Erythroblast (primary cell): ENCODE results near the gene SMAD6.

Experiments used
- GATA1 ChIP-seq: IDR thresholded peaks from 2 replicates; pipeline ENCODE4 v1.6.1; 2011; ENCODE audit warnings: low read depth, mild to moderate bottlenecking, control low read depth, low read length, moderate library complexity
- POLR2A ChIP-seq: IDR thresholded peaks from 2 replicates; pipeline ENCODE4 v1.6.1; 2011; ENCODE audit warnings: mild to moderate bottlenecking, low read length

GRCh38 chr15:66715720-66716655 lies 14.0 kb downstream of the SMAD6 start:
- TF ChIP-seq POLR2A: no peak
- no peak for TF ChIP-seq GATA1
